Right atrium auricular region (tissue), 2 donors: ENCODE results near the gene GAS2. TPM values are rescaled to one million over a fixed set of nuclear protein-coding genes. Genes with fewer than 3 reads are reported as not detected.

Source experiments
- DNase-seq: peaks from one replicate; pipeline ENCODE4 v3.0.0-alpha.2; 2019; ENCODE audit warnings: low spot score
- H3K27ac ChIP-seq, 2 donors: fragments of 200-600 bp; sonication (generic); 1 replicate in 1 of 2; 2 replicates in 1 of 2; pipeline ENCODE4 v1.5.1; 2016 to 2019
- H3K27me3 ChIP-seq, 2 donors: fragments of 200-600 bp; sonication (generic); one replicate each; pipeline versions ENCODE4 v1.5.1 to v1.6.0; 2017 to 2019
- H3K36me3 ChIP-seq: fragments of 200-600 bp; sonication (generic); one replicate; pipeline ENCODE4 v1.5.1; 2016
- H3K4me1 ChIP-seq, 2 donors: fragments of 200-600 bp; sonication (generic); one replicate each; pipeline versions ENCODE4 v1.5.1 to v1.6.0; 2017 to 2019
- H3K4me3 ChIP-seq, 2 donors: fragments of 200-600 bp; sonication (generic); 1 replicate in 1 of 2; 2 replicates in 1 of 2; pipeline ENCODE4 v1.5.1; 2017 to 2019; ENCODE audit warnings: mild to moderate bottlenecking in 1 of 2, moderate library complexity in 1 of 2
- H3K9me3 ChIP-seq, 2 donors: fragments of 200-600 bp; sonication (generic); one replicate each; pipeline ENCODE4 v1.5.1; 2019
- CTCF ChIP-seq, 2 donors: fragments of 200-600 bp; sonication (generic); IDR thresholded peaks; one replicate each; pipeline ENCODE4 v1.5.1; 2019; ENCODE audit warnings: antibody characterized with exemption in 2 of 2
- total RNA-seq, 2 donors: library from RNA; depleted of rRNA; stranded (reverse); fragments of >200 nt; gene quantifications; one replicate each; pipeline ENCODE4 v1.1.0, GENCODE V29; 2016

Gene GAS2
- total RNA-seq, 2 donors from 2014 or later, result 6.5 to 9.7 TPM

GRCh38 chr11:22690257-22690656 is 23.8 kb downstream of the GAS2 start:
- no peak for TF ChIP-seq CTCF (IDR thresholded peaks at IDR 0.05)
- H3K4me1 ChIP-seq, result no peaks in the 10 kb centered on the region
- no peak for DNase-seq
- H3K9me3 ChIP-seq, result no peaks in the 10 kb centered on the region
- H3K27me3 ChIP-seq, result no peaks in the 10 kb centered on the region
- H3K36me3 ChIP-seq, result no peaks in the 10 kb centered on the region
- no peak overlapping the region for H3K4me3 ChIP-seq
- H3K27ac ChIP-seq, result no peak overlapping the region

GRCh38 chr11:22690871-22691270 is 24.5 kb downstream of the GAS2 start:
- H3K4me3 ChIP-seq, result no peak overlapping the region

GRCh38 chr11:22699388-22699787 is 33.0 kb downstream of the GAS2 start:
- Histone ChIP-seq H3K4me1 (peaks cover 0 to 8% of the 10 kb centered on the region in 2 donors), H3K4me3 (no peak overlapping the region), H3K36me3 (no peaks in the 10 kb centered on the region), H3K27ac (no peak overlapping the region), H3K27me3 (no peaks in the 10 kb centered on the region), H3K9me3 (no peaks in the 10 kb centered on the region)
- TF ChIP-seq CTCF (IDR thresholded peaks at IDR 0.05), result no peak
- DNase-seq, result no peak

More at GRCh38 chr11:22690871-22691270, 24.5 kb downstream of the GAS2 start:
- no peak overlapping the region for H3K27ac ChIP-seq
- H3K4me1 ChIP-seq, result no peaks in the 10 kb centered on the region
- H3K9me3 ChIP-seq, result no peaks in the 10 kb centered on the region
- no peak for TF ChIP-seq CTCF (IDR thresholded peaks at IDR 0.05)
- no peak for DNase-seq
- no peaks in the 10 kb centered on the region for H3K27me3 ChIP-seq
- no peaks in the 10 kb centered on the region for H3K36me3 ChIP-seq

- Histone ChIP-seq H3K27me3 (no peaks in the 10 kb centered on the region), H3K4me1 (peaks cover 0 to 8% of the 10 kb centered on the region in 2 donors), H3K27ac (no peak overlapping the region), H3K36me3 (no peaks in the 10 kb centered on the region), H3K4me3 (no peak overlapping the region), H3K9me3 (no peaks in the 10 kb centered on the region)
- no peak for TF ChIP-seq CTCF (IDR thresholded peaks at IDR 0.05)
- no peak for DNase-seq
These were observed 35.6 kb downstream of the GAS2 start for GRCh38 chr11:22702031-22702430.

GRCh38 chr11:22703040-22703439 is 36.6 kb downstream of the GAS2 start:
- Histone ChIP-seq H3K9me3 (no peaks in the 10 kb centered on the region), H3K4me1 (peaks cover 0 to 8% of the 10 kb centered on the region in 2 donors), H3K27me3 (no peaks in the 10 kb centered on the region), H3K36me3 (no peaks in the 10 kb centered on the region), H3K27ac (peak overlapping the region in 1 of 2 donors; percentile 15), H3K4me3 (no peak overlapping the region)
- TF ChIP-seq CTCF (IDR thresholded peaks at IDR 0.05), result no peak
- DNase-seq, result no peak

- Histone ChIP-seq H3K4me3 (no peak overlapping the region), H3K9me3 (no peaks in the 10 kb centered on the region), H3K27me3 (no peaks in the 10 kb centered on the region), H3K4me1 (peaks cover 0 to 8% of the 10 kb centered on the region in 2 donors), H3K27ac (peak overlapping the region in 1 of 2 donors; percentile 15), H3K36me3 (no peaks in the 10 kb centered on the region)
- TF ChIP-seq CTCF (IDR thresholded peaks at IDR 0.05), result no peak
- no peak for DNase-seq
These were observed 37.2 kb downstream of the GAS2 start for GRCh38 chr11:22703591-22703990.
